HG03378 (cell line): Measurements from ENCODE around the gene HGD.
A peak's percentile ranks its signal among the peaks of the same experiment; 100 is the strongest.
"Not testable (repeated sequence)": the region's sequence is repeated elsewhere in the genome, so short reads cannot be mapped to it uniquely, and the experiment has no call there.

Experiments used
- ATAC-seq: cut with Tn5 transposase; IDR thresholded peaks from one replicate; pipeline ENCODE4 v1.9.1; 2021; ENCODE audit warnings: mild to moderate bottlenecking, moderate library complexity; ENCODE audit not compliant: unreplicated experiment

Gene HGD, protein sequence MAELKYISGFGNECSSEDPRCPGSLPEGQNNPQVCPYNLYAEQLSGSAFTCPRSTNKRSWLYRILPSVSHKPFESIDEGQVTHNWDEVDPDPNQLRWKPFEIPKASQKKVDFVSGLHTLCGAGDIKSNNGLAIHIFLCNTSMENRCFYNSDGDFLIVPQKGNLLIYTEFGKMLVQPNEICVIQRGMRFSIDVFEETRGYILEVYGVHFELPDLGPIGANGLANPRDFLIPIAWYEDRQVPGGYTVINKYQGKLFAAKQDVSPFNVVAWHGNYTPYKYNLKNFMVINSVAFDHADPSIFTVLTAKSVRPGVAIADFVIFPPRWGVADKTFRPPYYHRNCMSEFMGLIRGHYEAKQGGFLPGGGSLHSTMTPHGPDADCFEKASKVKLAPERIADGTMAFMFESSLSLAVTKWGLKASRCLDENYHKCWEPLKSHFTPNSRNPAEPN

DNA sequence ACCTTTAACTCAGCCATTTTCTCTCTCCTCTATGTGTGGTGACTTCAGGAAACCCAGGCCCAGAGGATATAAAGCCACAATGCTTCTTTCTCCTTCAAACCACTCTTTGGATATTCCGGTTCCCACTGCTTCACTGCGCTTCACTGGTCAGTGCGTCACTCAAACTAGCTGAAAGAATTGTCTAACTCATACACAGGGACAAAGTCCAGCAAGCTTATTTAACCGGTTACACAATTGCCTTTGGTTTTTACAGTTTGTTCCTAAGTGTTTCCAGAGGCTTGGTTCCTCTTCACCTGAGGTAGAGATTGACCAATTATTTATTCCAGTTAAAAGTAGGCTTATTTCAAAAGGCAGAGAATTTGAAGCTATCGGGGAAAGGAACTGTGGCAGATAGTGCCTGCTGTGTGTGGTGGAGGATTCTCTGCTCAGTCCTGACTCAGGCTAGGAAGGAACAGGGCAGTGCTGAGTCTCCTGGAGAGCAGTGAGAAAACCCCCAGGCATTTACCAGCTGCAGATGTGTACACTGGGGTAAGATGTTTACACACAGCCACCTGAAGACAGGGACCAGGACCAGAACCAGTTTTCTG is at the start of gene HGD:
TSS of gene HGD (minus strand) at position 145 of the 587 bp plus-strand sequence. CDS start at position 17, 128 bp downstream.
- ATAC-seq = no peak

DNA sequence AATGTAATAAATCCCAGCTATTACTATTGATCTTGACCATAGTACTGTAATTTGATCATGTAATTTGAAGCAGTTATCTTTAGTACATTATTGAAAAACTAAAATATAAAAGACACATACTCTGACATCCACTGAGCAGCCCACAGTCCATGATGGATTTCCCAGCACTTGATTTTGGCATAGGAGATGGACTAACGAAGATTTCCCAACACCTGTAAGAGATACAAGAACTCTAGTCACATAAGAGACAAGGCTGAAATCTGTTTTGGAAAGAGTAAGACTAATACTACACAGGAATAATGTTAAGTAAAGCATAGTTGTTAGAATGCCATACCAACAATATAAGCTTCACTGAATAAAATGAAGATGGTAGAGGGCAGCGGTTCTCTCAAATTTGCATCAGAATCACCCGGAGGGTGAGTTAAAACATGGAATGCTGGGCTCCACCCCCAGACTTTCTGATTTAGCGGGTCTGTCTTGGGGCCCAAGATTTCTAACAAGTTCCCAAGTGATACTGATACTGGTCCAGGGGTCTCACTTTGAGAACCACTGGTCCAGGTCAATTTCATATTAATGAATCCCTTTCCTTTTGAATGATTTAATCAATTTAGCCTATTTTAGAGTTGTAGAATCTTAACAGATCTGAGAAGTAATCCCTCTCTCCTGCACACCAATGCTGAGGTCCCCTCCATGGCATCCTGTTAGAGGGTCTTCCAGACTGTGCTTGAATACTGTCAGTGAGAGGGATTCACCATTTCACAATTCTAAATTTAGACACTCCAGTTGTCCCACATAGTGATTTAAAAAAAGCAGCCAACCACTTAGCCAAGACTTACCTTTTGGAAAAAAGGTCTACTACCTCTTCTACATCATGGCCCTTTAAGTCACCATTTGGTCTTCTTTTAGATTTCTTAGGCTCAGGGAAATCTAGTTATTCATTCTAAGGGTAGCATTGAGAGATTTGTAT is 48.8 kb upstream of the HGD start:
- ATAC-seq = no peak

DNA sequence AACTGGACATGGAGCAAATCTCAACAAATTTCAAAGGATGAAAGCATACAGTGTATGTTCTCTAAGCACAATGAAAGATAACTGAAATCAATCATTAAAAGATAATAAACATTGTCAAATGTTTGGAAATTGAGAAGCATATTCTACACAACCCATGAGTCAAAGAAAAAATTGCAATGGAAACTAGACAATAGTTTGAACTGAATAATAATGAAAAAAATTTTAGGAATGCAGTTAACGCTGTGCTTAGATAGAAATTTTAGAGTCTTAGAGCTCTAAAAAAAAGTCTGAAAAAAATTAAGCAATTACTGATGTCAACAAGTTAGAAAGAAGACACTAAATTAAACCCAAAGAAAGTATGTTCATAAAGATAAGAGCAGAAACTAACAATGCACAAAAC is 44.8 kb upstream of the HGD start:
- no peak for ATAC-seq

DNA sequence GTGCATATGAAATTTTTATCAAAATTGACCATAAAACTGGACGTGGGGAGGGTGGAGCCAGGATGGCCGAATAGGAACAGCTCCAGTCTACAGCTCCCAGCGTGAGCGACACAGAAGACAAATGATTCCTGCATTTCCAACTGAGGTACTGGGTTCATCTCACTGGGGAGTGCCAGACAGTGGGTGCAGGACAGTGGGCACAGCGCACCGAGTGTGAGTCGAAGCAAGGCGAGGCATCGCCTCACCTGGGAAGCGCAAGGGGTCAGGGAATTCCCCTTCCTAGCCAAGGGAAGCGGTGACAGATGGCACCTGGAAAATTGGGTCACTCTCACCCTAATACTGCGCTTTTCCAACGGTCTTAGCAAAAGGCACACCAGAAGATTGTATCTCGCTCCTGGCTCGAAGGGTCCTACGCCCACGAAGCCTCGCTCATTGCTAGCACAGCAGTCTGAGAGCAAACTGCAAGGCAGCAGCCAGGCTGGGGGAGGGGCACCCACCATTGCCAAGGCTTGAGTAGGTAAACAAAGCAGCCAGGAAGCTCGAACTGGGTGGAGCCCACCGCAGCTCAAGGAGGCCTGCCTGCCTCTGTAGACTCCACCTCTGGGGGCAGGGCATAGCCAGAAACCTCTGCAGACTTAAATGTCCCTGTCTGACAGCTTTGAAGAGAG is 37.3 kb upstream of the HGD start:
- not testable (repeated sequence) for ATAC-seq

DNA sequence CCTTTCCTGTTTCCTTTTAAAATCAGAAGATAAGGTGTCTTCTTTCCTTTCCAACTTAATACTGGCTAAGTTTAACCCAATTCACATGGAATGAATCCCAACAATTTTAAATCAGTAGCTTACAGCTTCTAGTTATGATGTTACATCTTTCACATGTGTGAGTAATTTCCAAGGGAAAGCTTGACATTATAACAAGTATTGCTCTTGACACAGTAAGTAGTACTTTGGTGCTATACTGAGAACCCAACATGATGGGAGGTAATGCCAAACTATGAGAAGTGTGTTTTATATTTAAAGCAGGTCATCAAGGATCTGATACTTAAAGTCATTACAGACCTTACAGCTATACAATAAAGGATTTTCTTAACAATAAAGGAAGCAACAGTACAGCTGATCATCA is 31.2 kb upstream of the HGD start:
- ATAC-seq = no peak

- no peak for ATAC-seq
Observed at GRCh38 chr3:120710369-120710768, 28.3 kb upstream of the HGD start.

DNA sequence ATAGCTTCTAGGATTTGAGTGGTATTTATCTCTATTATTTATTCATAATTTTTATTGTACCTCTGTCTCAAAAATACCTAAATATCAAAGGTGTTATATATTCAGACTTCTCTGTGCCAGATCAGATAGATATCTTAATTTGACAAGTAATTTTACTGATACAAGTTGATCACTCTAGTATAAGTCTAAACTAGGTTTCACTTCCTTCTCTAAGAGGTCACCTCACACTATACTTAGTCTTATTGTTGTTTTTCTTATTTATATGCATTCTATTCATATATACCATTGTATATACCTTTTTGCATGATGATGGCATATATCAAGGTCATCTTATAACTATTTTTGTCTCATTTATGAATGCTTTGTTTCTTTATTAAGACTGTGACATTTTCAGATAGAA is 26.4 kb upstream of the HGD start:
- ATAC-seq = peak; percentile 81

DNA sequence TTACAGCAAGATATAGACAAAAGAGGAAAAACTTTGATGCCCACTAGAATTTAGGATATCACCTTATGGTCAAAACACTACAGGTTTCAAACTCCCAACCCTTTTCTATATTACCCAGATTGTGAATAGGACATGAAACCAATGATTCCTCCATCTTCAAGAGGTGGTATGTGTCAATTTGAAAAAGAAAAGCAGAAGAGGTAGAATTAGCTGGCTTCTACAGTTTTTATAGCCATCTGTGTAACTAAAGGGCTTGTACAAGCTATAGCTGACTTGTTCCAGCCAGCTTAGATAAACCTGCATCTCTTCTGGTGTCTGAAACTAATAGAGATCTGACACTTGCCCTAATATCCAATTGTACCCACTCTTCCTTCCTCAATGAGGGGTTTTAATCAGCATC is 24.9 kb upstream of the HGD start:
- ATAC-seq = no peak

- no peak for ATAC-seq
Observed at GRCh38 chr3:120705884-120706582, 24.0 kb upstream of the HGD start.

DNA sequence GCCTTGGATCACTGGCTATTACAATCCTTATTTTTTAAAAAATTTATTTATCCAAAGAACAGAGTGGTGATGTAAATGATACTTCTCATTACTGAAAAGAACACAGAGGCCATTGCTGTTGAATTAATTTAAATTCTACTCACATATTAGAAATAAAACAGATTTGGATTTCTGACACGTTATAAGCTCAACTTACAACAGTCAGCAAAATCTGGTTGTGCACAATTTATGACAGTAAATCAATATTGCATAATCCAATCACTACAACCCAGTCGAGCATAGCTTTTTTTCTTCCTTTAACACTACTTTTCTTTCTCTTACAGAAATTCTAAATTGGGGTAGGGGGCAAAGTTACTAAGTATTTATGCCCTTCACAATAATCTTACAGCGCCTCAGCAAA is 17.3 kb upstream of the HGD start:
- ATAC-seq = no peak

- no peak for ATAC-seq
Observed at GRCh38 chr3:120693439-120694171, 11.6 kb upstream of the HGD start.

DNA sequence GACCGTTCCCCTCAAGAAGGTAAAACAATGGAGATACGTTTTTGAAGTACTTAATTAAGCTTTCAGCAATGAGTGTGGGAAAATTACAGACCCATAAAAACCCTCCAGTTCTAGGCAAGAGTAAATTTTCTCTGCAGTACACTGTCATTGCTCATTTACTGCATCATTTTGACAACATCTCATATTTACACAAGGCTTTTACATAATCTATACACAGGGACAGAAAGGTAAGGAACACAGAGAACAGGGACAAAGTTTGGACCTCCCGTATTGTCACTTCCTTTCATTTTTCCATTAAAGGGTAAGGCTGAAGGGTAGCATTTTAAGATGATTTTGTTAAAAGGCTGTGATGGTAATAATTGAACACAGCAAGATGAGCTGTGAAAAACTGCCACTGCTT is 7.4 kb upstream of the HGD start:
- no peak for ATAC-seq

GRCh38 chr3:120688121-120688520 is 6.1 kb upstream of the HGD start:
- peak; percentile 98 for ATAC-seq

DNA sequence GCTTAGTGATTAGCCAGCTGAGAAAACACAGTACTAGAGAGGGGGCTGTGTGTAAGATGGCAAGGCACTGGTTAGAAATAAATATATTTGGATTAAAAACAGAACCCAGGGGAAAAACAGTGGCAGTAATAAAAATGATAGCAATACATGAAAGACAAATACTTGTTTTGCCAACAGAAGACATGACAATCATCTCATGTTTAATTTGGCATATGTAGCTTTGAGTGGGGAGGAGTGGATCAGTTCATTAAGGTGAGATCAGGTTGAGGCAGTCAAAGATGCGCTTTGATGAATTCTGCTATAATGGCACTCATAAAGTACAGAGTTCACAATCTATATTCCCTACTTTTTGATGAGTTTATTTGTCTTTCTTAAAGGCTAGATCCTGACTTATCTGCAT is 3.4 kb upstream of the HGD start:
- ATAC-seq = no peak

DNA sequence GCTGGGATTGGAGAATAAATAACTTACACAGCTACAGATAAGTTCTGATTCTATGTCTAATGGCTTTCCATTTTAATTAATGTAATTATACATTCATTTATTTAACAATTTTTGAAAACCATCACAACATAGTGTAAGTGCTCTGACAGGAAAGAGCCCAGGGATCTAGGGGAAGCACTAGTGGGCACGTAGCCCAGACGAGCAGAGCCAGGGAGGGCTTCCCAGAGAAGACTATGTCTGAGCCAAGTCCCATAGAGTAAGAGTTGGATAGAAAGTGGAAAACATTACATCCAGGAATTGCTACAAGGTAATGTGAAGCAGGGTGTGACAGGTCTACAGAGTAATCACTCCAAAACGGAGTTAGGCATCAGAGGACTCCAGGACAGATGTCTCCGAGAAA is 2.9 kb upstream of the HGD start:
- no peak for ATAC-seq

- ATAC-seq = no peak
Observed at GRCh38 chr3:120683671-120684301, 1.7 kb upstream of the HGD start.

GRCh38 chr3:120683213-120683612 is 1.2 kb upstream of the HGD start:
- ATAC-seq = no peak

DNA sequence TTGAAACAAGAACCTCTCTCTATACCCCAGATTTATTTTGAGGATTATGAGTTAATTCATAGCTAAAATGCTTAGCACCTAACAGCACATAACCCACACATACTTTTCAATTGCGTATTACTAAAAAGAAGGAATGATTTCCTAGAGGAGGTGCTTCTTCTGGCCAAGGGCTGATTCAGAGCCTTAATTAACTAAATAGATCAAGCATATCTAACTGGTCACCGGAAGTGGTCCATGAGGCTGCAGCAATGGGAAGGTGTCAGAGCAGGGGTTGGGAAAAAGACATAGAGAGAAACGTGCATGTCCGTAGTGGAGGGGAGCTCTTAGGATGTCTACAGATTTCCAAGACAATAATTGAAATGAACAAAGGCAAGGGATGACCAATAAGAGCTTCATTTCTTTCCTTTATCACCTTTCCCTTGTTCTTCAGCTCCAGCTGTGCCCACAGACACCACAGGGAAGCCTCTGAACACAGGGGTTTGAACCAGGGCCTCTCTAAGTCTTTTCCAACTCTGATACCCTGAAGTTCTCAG is 467 bp downstream of the HGD start:
- no peak for ATAC-seq

DNA sequence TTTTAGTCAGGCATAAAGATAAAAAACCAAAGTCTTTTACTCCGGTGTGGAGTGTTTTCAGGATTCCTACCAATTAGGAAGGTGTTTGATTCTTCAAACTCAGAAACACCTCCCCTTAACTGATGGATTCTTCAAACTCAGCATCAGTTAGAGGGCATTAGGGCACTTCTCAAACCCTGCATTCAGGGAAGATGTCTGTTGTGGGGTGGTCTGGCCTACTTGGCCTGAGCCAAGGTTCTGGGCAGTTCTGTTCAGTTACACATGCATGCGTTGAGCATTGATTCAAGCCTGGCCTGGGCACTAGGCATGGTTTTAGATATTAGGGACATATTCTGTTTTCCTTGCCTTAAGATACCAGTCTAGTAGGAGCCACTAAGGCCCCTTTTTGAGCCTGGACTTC is 1.0 kb downstream of the HGD start:
- no peak for ATAC-seq
